GM10248 (cell line): ENCODE data around the gene FAM222B.
A peak's percentile ranks its signal among the peaks of the same experiment; 100 is the strongest.

Source experiments
- CTCF ChIA-PET: fragments of 300-600 bp; sonication (Branson Sonifier 250); formaldehyde crosslinking; extraction: SDS; loops from one replicate; lab custom pipeline; 2021; ENCODE audit warnings: antibody characterized with exemption; lab: Yijun Ruan, JAX
- POLR2A ChIA-PET: fragments of 350-650 bp; sonication (Branson Sonifier 250); formaldehyde crosslinking; extraction: SDS; loops from one replicate; lab custom pipeline; 2020; ENCODE audit warnings: antibody characterized with exemption; lab: Yijun Ruan, JAX
- DNase-seq: peaks from one replicate; pipeline ENCODE4 v3.0.0; 2012; ENCODE audit errors: extremely low spot score
- CTCF ChIP-seq: IDR thresholded peaks from 2 replicates; pipeline ENCODE4 v1.5.1; 2012; ENCODE audit warnings: mild to moderate bottlenecking, low read depth; ENCODE audit errors: extremely low read depth, missing control alignments, control extremely low read depth

The FAM222B gene

GRCh38 chr17:28827672-28828071, 14.9 kb downstream of the FAM222B start:
- ChIA-PET POLR2A (no interaction called here), CTCF (interaction anchor here (0.9 to 2.0 kb wide), 9 partner anchors 14 to 82 kb away, joined by 3 to 6 read pairs (median 4); partner anchors contain the start of gene ERAL1)
- TF ChIP-seq CTCF, result no peak
- DNase-seq, result no peak

- no peak for TF ChIP-seq CTCF
- ChIA-PET CTCF (interaction anchor here (1.6 to 2.1 kb wide), 3 partner anchors 19 to 93 kb away, joined by 3 to 7 read pairs (median 6); partner anchors contain the start of gene TLCD1), POLR2A (no interaction called here)
- no peak for DNase-seq
These were observed 23.0 kb downstream of the FAM222B start for GRCh38 chr17:28819582-28819981.

DNA sequence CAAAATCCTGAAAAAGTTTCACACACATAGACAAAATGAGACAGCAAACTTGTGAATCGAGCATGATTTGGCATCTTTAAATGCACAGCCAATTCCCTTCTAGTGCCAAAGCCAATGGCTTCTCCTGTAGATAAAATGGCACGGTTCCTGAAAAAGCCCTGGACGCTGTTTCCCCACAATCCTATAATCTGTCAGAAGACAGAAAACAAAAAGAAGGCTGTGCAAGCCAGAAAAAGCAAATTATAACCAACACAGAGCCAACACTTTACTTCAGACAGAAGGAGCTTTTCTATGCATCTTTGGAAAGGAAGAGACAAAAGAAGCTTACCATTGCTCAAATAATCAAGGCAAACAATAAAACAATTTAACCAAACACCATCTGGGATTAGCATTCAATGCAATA, 23.8 kb downstream of the FAM222B start:
- TF ChIP-seq CTCF, result no peak
- POLR2A ChIA-PET, result no interaction called here
- no peak for DNase-seq
- CTCF ChIA-PET, result interaction anchor here (1.6 to 2.1 kb wide), 3 partner anchors 19 to 92 kb away, joined by 3 to 7 read pairs (median 6); partner anchors contain the start of gene TLCD1

GRCh38 chr17:28816540-28816939, 26.1 kb downstream of the FAM222B start:
- no peak for DNase-seq
- no peak for TF ChIP-seq CTCF
- ChIA-PET CTCF (no interaction called here), POLR2A (no interaction called here)

DNA sequence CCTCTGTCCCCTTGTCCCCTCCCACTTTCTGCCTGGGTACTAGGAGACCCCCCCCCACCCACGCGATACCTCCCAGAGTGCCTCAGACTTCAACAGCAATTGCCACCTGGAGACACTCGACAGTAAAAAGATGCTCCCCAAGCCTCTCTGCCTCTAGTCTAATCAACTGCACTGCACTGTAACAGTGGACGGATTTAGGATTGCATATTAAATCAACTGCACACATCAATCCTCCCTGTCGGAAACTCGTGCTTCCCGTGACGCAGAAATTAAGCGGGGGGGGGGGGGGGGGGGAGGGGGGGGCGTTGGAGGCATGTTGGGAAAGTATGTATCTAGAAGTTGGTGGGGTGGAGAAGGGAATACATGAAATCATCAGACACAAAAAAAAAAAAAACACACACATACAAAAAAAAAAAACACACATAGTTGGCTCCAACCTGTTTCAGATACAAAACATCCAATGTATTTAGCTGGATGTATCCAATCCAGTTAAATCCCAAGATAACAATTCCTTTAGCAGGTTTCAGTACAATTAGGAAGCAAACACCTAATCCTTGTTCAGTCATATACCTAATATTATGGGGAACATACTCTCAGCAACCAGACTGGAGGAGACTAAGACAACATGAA, 29.7 kb downstream of the FAM222B start:
- TF ChIP-seq CTCF, result no peak
- DNase-seq, result no peak
- POLR2A ChIA-PET, result no interaction called here
- CTCF ChIA-PET, result interaction anchor here (1.6 to 3.2 kb wide), 4 partner anchors 12 to 89 kb away, joined by 3 to 14 read pairs (median 4); no protein-coding TSS in a partner anchor

DNA sequence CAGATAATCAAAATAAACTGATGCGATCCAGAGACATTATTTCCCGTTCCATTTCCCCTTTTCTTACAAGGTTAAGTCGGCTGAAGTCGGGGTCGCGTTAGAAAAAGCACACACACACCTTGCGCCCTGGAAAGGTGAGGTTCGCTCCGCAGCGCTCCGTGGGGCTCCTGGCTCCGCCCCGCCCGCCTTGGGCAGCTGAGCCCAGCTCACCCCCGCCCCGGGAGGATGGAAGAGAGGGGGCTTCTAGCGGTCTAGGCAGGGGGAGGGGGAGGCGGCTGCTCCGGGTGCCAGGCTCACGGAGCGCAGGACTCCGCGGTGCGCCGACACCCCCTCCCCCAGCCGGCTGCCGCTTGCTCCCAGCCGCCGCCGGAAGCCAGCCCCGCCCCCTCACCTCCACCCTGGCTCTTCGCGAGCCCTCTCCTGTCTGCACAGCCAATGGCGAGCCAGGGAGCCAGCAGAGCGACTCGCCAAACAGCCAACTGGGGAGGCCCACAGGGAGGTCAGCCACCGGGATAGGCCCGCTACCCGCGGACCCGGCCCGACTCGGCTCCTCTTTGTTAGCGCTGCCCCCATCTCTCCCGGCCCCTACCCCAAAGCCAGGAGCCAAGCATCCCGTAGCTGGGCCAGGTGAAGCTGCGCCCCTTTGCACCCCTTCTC, 30.4 kb downstream of the FAM222B start:
- POLR2A ChIA-PET, result no interaction called here
- CTCF ChIA-PET, result interaction anchor here (0.8 to 3.2 kb wide), 4 partner anchors 11 to 85 kb away, joined by 3 to 14 read pairs (median 7); no protein-coding TSS in a partner anchor
- TF ChIP-seq CTCF, result no peak

More for the DNA sequence above, 30.4 kb downstream of the FAM222B start:
- peak; percentile 99 for DNase-seq
